Ectodermal cell (in vitro differentiated cells): ENCODE data around the gene PLEKHA6.

ENCODE experiments used
- H3K27ac ChIP-seq: 2 replicates; pipeline ENCODE4 v1.7.0; 2013; ENCODE audit warnings: mild to moderate bottlenecking, low read depth, low read length; ENCODE audit not compliant: insufficient read depth, poor library complexity, severe bottlenecking
- H3K27me3 ChIP-seq: 2 replicates; pipeline ENCODE4 v1.7.0; 2013; ENCODE audit warnings: mild to moderate bottlenecking, low read length; ENCODE audit not compliant: insufficient read depth, control insufficient read depth, poor library complexity, severe bottlenecking
- H3K36me3 ChIP-seq: one replicate; pipeline ENCODE4 v1.7.0; 2013; ENCODE audit warnings: low read length; ENCODE audit not compliant: control insufficient read depth, insufficient read depth
- H3K4me1 ChIP-seq: one replicate; pipeline ENCODE4 v1.7.0; 2013; ENCODE audit warnings: low read length; ENCODE audit not compliant: control insufficient read depth, insufficient read depth
- H3K4me3 ChIP-seq: 2 replicates; pipeline ENCODE4 v1.7.0; 2013; ENCODE audit warnings: low read depth, low read length, control low read depth; ENCODE audit not compliant: insufficient read depth
- H3K9me3 ChIP-seq: 2 replicates; pipeline ENCODE4 v1.7.0; 2013; ENCODE audit warnings: mild to moderate bottlenecking, low read length, moderate library complexity; ENCODE audit not compliant: control insufficient read depth
- WGBS, 2 experiments: methylation state at CpG; one replicate each; pipeline ENCODE4 v1.1.7; 2013; ENCODE audit warnings: missing lambda C conversion rate in 2 of 2; 5-methylcytosine and 5-hydroxymethylcytosine counted together

PLEKHA6 gene

DNA sequence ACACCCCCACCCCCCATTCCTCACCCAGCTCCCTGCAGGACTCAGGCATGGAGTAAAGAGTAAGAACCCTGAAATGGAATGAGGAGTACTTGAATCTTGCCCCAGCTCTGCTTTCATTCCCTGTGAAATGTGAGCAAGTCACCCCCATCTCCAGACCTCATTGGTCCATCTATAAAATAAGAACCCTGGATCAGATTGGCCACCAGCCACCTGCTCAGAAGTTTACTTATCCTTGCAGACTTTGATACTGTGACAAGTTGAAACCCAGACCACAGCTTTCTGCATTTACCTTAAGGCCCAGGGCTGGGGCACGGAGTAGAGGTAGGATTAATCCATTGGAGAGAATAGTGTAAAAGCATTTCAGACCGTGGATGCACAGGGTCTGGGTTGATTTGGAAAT is 165.6 kb downstream of the PLEKHA6 start:
- Histone ChIP-seq H3K4me1 (no peaks in the 10 kb centered on the region), H3K27ac (no peak overlapping the region), H3K27me3 (peaks cover 34% of the 10 kb centered on the region), H3K4me3 (no peak overlapping the region), H3K36me3 (no peaks in the 10 kb centered on the region), H3K9me3 (no peaks in the 10 kb centered on the region)
- WGBS, 2 experiments, result 90 to 91% methylated on average over 2 of the region's 2 CpGs

DNA sequence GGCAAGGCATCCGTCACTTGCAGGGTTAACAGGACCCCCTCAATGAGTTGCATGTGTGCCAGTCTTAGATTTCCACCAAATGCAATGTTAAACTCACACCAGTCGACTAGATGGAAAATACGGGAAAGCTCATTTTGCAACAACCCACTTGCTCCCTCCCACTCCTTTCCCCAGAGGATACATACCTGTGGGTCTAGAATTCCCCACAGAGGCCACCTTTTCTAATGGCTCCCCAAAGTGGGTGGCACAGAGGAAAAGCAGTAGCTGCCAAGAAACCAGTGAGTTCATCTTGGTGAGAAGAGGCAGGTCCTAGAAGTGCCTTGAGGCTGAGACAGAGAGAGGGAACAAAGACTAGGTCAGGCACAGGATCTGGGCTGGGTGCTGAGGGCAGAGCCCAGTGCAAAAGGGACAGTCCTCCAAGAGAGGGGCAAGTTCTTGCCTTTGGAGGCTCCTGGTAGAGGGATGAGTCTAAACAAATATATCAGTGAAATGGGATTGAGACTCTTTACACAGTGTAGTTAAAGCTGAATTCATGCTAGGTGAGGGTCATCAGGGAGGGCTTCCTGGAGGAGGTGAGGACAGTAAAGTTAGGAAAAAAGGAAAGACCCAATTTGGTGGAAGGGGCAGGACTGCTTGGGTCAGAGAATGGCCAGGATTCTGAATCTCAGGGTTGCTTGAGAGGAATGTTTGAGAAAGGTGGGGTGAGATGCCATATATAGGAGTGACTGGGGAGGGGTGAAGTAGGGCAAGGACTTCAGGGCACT is 167.0 kb downstream of the PLEKHA6 start:
- WGBS, 2 experiments, result 86 to 87% methylated on average over 3 of the region's 3 CpGs
- no peaks in the 10 kb centered on the region for H3K4me1 ChIP-seq
- H3K27ac ChIP-seq, result no peak overlapping the region
- H3K9me3 ChIP-seq, result no peaks in the 10 kb centered on the region
- no peak overlapping the region for H3K4me3 ChIP-seq
- H3K36me3 ChIP-seq, result no peaks in the 10 kb centered on the region
- H3K27me3 ChIP-seq, result peaks cover 47% of the 10 kb centered on the region

DNA sequence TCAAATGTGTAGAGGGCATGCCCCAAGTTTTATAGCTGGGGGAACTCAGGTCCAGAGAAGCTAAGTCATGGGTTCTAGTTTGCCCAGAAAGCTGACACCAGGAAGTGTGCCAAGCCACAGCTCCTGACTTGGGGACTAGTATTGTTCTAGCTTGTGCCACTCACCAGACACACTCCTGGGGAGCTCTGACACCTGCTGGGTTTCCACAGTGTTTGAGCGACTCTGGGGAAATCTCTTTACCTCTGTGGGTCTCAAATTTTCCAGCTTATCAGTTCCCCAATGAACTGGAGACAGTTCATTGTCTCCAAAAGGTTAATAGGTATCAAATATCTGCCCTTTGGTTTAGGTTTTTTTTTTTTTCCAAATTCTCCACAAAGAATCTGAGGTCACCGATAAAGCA is 167.7 kb downstream of the PLEKHA6 start:
- Histone ChIP-seq H3K4me1 (no peaks in the 10 kb centered on the region), H3K27ac (no peak overlapping the region), H3K36me3 (no peaks in the 10 kb centered on the region), H3K27me3 (peaks cover 52% of the 10 kb centered on the region), H3K4me3 (no peak overlapping the region), H3K9me3 (no peaks in the 10 kb centered on the region)
- 91 to 95% methylated on average over 2 of the region's 2 CpGs for WGBS, 2 experiments

DNA sequence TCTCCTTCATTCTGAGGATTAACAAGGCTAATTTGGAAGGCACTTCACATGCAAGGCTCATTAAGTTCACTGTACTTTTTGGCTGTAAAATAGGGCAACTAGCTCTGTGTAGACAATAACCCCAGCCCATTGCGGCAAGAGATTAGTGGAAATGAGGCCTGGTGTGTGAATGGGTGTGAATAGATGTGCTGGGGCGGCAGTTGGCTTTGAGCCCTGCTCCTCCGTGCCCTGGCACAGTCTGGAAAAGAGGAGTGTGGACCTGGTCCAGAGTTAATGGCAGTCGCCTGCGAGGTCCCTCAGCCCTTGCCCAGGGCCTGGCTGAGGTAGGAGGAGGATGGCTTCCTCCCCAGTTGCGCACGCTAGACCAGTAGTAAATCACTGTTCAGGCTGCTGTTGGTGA is 168.3 kb downstream of the PLEKHA6 start:
- WGBS, 2 experiments, result 93% methylated on average over 7 of the region's 7 CpGs
- no peaks in the 10 kb centered on the region for H3K9me3 ChIP-seq
- no peaks in the 10 kb centered on the region for H3K36me3 ChIP-seq
- no peak overlapping the region for H3K4me3 ChIP-seq
- no peaks in the 10 kb centered on the region for H3K4me1 ChIP-seq
- H3K27me3 ChIP-seq, result peaks cover 58% of the 10 kb centered on the region
- no peak overlapping the region for H3K27ac ChIP-seq

DNA sequence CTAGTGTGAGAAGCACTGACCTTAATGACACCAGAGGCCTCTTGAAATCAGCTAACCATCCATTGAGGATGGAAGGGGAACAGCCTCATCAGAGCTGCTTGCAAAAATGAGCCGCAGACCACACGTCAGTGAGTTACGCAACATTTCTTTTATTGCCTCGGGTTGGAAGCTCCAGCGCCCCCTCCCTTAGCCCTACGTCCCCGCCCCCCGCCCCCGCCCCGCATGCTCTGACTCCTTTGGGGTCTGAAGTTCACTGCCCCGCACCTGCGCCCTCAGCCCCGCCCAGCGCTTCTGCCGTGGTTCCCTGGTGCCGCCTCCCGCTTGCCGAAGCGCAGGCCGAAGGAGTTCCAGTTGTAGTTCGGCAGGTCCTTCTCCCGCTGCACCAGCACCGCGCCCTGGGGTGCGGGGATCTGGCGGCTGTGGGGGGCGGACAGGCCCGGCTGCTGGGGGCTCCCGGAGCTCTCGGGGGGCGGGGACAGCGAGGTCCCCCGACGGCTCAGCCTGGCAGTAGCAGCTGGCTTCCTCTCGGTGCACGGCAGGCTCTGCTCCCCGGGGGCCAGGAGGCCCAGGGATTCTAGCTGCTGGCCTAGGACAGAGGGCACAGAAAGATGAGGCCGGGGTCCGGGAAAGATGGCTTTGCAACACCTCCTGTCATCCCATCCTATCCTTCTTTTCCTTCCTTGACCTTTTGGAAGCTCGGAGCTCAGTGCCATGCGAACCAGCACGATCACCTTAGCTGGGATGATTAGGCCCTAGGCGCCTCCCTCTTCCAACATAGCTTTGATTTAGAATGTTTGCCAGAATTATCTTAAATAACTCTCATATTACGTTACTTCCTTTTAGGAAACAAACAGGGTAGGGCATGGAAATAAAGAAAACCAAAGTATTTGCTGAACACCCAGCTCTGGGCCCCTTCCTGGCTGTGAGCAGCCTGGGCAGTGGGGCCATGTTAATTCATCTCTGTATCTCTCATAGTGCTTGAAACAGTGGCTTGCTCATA is 169.2 kb downstream of the PLEKHA6 start:
- WGBS, 2 experiments, result 21 to 22% methylated on average over 43 to 44 of the region's 44 CpGs
- Histone ChIP-seq H3K4me1 (no peaks in the 10 kb centered on the region), H3K9me3 (no peaks in the 10 kb centered on the region), H3K27ac (no peak overlapping the region), H3K36me3 (no peaks in the 10 kb centered on the region), H3K4me3 (no peak overlapping the region), H3K27me3 (peaks cover 59% of the 10 kb centered on the region)

DNA sequence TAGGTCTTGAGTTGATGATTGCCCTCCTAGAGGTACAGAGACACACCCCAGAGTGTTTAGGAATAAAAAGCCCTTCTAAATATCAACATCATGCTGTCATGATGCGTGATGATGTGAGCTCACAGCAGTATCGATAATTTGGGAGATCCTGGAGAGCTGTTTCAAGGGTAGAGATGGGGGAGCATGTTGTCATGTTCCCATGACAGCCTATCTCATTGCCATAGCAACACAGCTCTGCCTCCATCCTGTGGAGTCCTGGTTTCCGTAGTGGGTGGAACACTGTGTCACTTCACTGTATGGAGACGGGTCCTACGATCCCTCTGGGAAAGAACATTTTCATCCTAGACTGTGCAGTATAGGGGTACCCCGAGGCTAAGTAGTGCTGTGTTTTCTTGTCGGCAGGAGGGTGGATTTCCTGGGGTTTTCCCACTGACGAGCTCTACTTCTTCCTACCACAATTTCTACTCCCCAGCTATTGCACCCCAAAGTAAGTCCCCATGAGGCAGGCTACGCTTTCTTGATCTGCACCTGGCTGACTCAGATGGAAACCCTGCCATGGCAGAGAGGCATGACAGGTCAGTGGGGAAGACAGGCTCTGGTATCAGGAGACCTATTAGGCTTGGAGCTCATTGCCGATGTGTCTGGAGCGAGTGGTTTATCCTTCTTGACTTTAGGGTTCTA is 170.6 kb downstream of the PLEKHA6 start:
- Histone ChIP-seq H3K9me3 (no peaks in the 10 kb centered on the region), H3K4me3 (no peak overlapping the region), H3K4me1 (no peaks in the 10 kb centered on the region), H3K27me3 (peaks cover 59% of the 10 kb centered on the region), H3K36me3 (no peaks in the 10 kb centered on the region), H3K27ac (no peak overlapping the region)
- 90 to 93% methylated on average over 11 of the region's 11 CpGs for WGBS, 2 experiments

DNA sequence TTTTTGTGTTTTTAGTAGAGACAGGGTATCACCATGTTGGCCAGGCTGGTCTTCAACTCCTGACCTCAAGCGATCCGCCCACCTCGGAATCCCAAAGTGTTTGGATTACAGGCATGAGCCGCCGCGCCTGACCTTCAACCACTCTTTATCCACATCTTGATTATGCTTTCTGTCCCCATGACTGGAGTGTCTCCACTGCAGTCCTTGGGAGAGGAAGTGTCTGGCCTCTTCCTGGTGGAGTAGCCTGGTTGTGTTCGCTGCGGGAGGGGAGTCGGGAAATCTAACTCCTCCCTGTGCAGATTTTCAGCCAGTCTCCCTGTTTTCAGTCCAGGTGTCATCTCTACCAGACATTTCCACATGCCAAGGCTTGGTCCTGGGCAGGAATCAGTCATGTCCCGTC is 173.1 kb downstream of the PLEKHA6 start:
- no peak overlapping the region for H3K27ac ChIP-seq
- H3K4me1 ChIP-seq, result no peaks in the 10 kb centered on the region
- no peaks in the 10 kb centered on the region for H3K36me3 ChIP-seq
- H3K27me3 ChIP-seq, result peaks cover 50% of the 10 kb centered on the region
- H3K9me3 ChIP-seq, result no peaks in the 10 kb centered on the region
- WGBS, 2 experiments, result 90 to 93% methylated on average over 10 of the region's 10 CpGs
- H3K4me3 ChIP-seq, result no peak overlapping the region

DNA sequence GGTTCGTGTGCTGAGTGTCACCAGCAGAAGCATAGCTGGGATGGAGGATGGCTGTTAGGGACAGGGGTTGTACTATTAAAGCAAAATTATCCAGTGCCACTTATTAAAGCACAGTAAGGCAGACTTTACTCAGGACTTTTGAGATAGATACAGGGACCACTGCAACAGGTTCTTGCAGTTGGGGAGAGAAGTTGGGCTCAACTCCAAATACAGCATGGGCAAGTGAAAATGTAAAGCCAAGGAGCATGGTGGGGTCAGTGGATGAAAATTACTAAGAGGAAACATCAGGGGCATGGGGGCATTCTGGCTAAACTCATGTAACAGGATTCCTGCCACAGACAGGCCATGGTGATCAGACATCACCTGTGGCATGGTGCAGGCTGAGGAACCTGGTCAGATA is 178.6 kb downstream of the PLEKHA6 start:
- no peaks in the 10 kb centered on the region for H3K4me1 ChIP-seq
- peaks cover 3% of the 10 kb centered on the region for H3K27me3 ChIP-seq
- no peaks in the 10 kb centered on the region for H3K36me3 ChIP-seq
- WGBS, 2 experiments, result 56 to 76% methylated on average over 1 of the region's 1 CpG
- no peaks in the 10 kb centered on the region for H3K9me3 ChIP-seq
- H3K27ac ChIP-seq, result no peak overlapping the region
- no peak overlapping the region for H3K4me3 ChIP-seq

DNA sequence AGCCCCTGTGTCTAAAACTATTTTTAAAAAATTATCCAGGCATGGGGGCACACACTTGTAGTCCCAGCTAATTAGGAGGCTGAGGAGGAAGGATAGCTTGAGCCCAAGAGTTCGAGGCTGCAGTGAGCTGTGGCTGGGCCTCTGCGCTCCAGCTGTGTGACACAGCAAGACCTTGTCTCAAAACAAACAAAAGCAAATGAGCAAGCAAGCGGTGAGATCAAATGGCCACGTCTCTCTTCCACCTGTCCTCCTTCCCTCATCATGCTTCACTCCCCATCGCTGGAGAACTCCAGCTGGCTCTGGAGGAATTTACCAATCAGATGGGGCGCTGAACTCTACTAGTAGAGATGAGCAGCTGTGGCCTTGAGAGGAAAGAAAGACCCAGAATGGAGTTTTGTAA is 179.6 kb downstream of the PLEKHA6 start:
- no peaks in the 10 kb centered on the region for H3K36me3 ChIP-seq
- H3K4me3 ChIP-seq, result no peak overlapping the region
- peaks cover 3% of the 10 kb centered on the region for H3K27me3 ChIP-seq

More for the DNA sequence above, 179.6 kb downstream of the PLEKHA6 start:
- no peaks in the 10 kb centered on the region for H3K9me3 ChIP-seq
- no peaks in the 10 kb centered on the region for H3K4me1 ChIP-seq
- 71 to 75% methylated on average over 6 of the region's 6 CpGs for WGBS, 2 experiments
- no peak overlapping the region for H3K27ac ChIP-seq
